ENCODE data around the gene FGF2.
"Not testable (repeated sequence)": the region's sequence is repeated elsewhere in the genome, so short reads cannot be mapped to it uniquely, and the experiment has no call there.

Gene FGF2

GRCh38 chr4:122798101-122798500 is 28.5 kb upstream of the FGF2 start:
- TF ChIP-seq, protein P1, sequence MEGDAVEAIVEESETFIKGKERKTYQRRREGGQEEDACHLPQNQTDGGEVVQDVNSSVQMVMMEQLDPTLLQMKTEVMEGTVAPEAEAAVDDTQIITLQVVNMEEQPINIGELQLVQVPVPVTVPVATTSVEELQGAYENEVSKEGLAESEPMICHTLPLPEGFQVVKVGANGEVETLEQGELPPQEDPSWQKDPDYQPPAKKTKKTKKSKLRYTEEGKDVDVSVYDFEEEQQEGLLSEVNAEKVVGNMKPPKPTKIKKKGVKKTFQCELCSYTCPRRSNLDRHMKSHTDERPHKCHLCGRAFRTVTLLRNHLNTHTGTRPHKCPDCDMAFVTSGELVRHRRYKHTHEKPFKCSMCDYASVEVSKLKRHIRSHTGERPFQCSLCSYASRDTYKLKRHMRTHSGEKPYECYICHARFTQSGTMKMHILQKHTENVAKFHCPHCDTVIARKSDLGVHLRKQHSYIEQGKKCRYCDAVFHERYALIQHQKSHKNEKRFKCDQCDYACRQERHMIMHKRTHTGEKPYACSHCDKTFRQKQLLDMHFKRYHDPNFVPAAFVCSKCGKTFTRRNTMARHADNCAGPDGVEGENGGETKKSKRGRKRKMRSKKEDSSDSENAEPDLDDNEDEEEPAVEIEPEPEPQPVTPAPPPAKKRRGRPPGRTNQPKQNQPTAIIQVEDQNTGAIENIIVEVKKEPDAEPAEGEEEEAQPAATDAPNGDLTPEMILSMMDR (conservative IDR thresholded peaks at IDR 0.05; ENCODE audit: low read depth, low read length) = peak; percentile 34
- peak overlapping the region; percentile 9 for H3K4me3 ChIP-seq (ENCODE audit: low read depth, low read length)
- DNase-seq (ENCODE audit: low read depth) = peak; percentile 97

GRCh38 chr4:122798917-122799316 is 27.7 kb upstream of the FGF2 start:
- DNase-seq (ENCODE audit: low read depth) = no peak

DNA sequence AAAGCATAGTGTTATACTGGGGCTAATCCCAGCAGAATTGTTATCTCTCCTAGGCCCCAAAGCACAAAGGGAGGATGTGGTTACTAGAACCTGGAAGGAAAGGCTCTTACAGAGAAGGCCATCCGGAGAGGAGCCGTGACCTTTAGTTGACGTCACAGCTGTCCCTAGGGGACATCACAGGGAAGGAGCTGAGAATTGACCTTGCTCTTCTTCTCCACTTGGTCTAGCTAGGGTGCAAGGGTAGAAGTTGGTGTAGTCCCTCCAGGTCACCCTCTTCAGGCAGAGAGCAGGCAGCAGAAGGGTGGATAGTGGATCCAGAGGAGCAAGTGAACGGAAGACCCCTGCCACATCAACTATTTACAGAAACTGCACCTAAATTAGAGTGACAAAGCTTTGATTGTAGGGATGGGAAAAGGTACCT is 22.8 kb upstream of the FGF2 start:
- no peak overlapping the region for H3K4me3 ChIP-seq (ENCODE audit: low read depth, low read length)
- peak; percentile 46 for DNase-seq (ENCODE audit: low read depth)
- TF ChIP-seq, protein P1 (conservative IDR thresholded peaks at IDR 0.05; ENCODE audit: low read depth, low read length) = no peak

More at GRCh38 chr4:122798917-122799316, 27.7 kb upstream of the FGF2 start:
- TF ChIP-seq, protein P1 (conservative IDR thresholded peaks at IDR 0.05; ENCODE audit: low read depth, low read length) = no peak
- no peak overlapping the region for H3K4me3 ChIP-seq (ENCODE audit: low read depth, low read length)

GRCh38 chr4:122806981-122807679 is 19.5 kb upstream of the FGF2 start:
- TF ChIP-seq, protein P1 (conservative IDR thresholded peaks at IDR 0.05; ENCODE audit: low read depth, low read length) = no peak
- peak; percentile 25 for DNase-seq (ENCODE audit: low read depth)
- no peak overlapping the region for H3K4me3 ChIP-seq (ENCODE audit: low read depth, low read length)

- DNase-seq (ENCODE audit: low read depth) = no peak
- TF ChIP-seq, protein P1 (conservative IDR thresholded peaks at IDR 0.05; ENCODE audit: low read depth, low read length) = no peak
- no peak overlapping the region for H3K4me3 ChIP-seq (ENCODE audit: low read depth, low read length)
Observed at GRCh38 chr4:122810669-122811068, 16.0 kb upstream of the FGF2 start.

- not testable (repeated sequence) for DNase-seq (ENCODE audit: low read depth); H3K4me3 ChIP-seq (ENCODE audit: low read depth, low read length)
Observed at GRCh38 chr4:122811781-122812180, 14.8 kb upstream of the FGF2 start.

- DNase-seq (ENCODE audit: low read depth); H3K4me3 ChIP-seq (ENCODE audit: low read depth, low read length): not testable (repeated sequence)
Observed at GRCh38 chr4:122812823-122813222, 13.8 kb upstream of the FGF2 start.

DNA sequence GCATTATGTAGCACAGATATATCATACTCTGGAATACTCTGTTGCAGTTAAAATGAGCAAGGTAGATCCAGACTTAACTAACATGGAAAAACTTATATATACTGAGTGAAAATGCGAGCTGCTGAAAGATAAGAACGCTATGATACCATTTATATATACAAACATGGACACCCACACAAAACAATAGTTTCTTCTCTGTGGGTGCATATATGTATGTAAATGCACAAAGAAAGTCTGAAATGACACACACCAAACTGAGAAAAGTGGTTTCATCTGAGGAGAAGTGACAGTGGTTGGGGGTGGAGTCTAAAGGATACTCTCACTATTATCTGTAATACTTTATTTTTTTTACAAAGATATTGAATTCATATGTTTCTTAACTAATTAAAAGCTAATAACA is 12.2 kb upstream of the FGF2 start:
- DNase-seq (ENCODE audit: low read depth) = no peak
- no peak overlapping the region for H3K4me3 ChIP-seq (ENCODE audit: low read depth, low read length)
- TF ChIP-seq, protein P1 (conservative IDR thresholded peaks at IDR 0.05; ENCODE audit: low read depth, low read length) = no peak

Data from choroid plexus epithelial cell (primary cell).